WTC11 (cell line): Measurements from ENCODE around the gene ABHD16A. TPM values are rescaled to one million over a fixed set of nuclear protein-coding genes. Genes with fewer than 3 reads are reported as not detected.

Source experiments
- ATAC-seq: fragments of 200-7000 bp; cut with Tn5 transposase; 2 replicates; pipeline ENCODE4 v1.10.0; 2021; ENCODE audit warnings: mild to moderate bottlenecking, moderate library complexity
- CTCF ChIA-PET: fragments of 300-600 bp; sonication (Branson Sonifier 250); formaldehyde crosslinking; loops from one replicate; lab custom pipeline; 2021; ENCODE audit warnings: antibody characterized with exemption; lab: Charles Lee
- POLR2A ChIA-PET: fragments of 350-600 bp; sonication (Branson Sonifier 250); formaldehyde crosslinking; loops from one replicate; lab custom pipeline; 2021; ENCODE audit warnings: antibody characterized with exemption; lab: Charles Lee
- DNase-seq: peaks from one replicate; pipeline ENCODE4 v3.0.0; 2021; ENCODE audit warnings: low spot score
- H3K27ac Mint-ChIP-seq: 2 replicates; pipeline ENCODE4 v1.8.0; 2021; ENCODE audit warnings: mixed read lengths
- H3K27me3 Mint-ChIP-seq: 2 replicates; pipeline ENCODE4 v1.8.0; 2021; ENCODE audit warnings: low read depth, mild to moderate bottlenecking, moderate library complexity, mixed read lengths
- H3K36me3 Mint-ChIP-seq: 2 replicates; pipeline ENCODE4 v1.8.0; 2021; ENCODE audit warnings: mixed read lengths
- H3K4me1 Mint-ChIP-seq: 2 replicates; pipeline ENCODE4 v1.8.0; 2022; ENCODE audit warnings: mixed read lengths
- H3K4me3 Mint-ChIP-seq: 2 replicates; pipeline ENCODE4 v1.8.0; 2021; ENCODE audit warnings: mild to moderate bottlenecking, moderate library complexity, mixed read lengths
- H3K9me3 Mint-ChIP-seq: 2 replicates; pipeline ENCODE4 v1.8.0; 2021; ENCODE audit warnings: mixed read lengths
- ARID4B ChIP-seq: sonication (generic); formaldehyde crosslinking; IDR thresholded peaks from 2 replicates; pipeline ENCODE4 v1.8.0; 2023; ENCODE audit warnings: missing genetic modification reagents, mild to moderate bottlenecking, borderline replicate concordance
- CBFB ChIP-seq: sonication (generic); formaldehyde crosslinking; IDR thresholded peaks from 2 replicates; pipeline ENCODE4 v1.8.1; 2022; ENCODE audit warnings: mild to moderate bottlenecking, low read depth, missing genetic modification reagents
- CREB1 ChIP-seq: sonication (generic); formaldehyde crosslinking; IDR thresholded peaks from 2 replicates; pipeline ENCODE4 v1.8.0; 2023; ENCODE audit warnings: mild to moderate bottlenecking, missing genetic modification reagents
- E2F5 ChIP-seq: sonication (generic); formaldehyde crosslinking; IDR thresholded peaks from 2 replicates; pipeline ENCODE4 v1.8.1; 2022; ENCODE audit warnings: mild to moderate bottlenecking, moderate library complexity, missing genetic modification reagents
- ESRRA ChIP-seq: sonication (generic); formaldehyde crosslinking; IDR thresholded peaks from 2 replicates; pipeline ENCODE4 v1.8.1; 2022; ENCODE audit warnings: mild to moderate bottlenecking, missing genetic modification reagents, borderline replicate concordance
- FOXK1 ChIP-seq: sonication (generic); formaldehyde crosslinking; IDR thresholded peaks from 2 replicates; pipeline ENCODE4 v1.8.0; 2022; ENCODE audit warnings: mild to moderate bottlenecking, moderate library complexity, missing genetic modification reagents
- HMGA2 ChIP-seq: fragments of 250-450 bp; sonication (Bioruptor Pico); IDR thresholded peaks from 2 replicates; pipeline ENCODE4 v1.4.0; 2021; ENCODE audit warnings: mild to moderate bottlenecking, moderate library complexity
- IRF1 ChIP-seq: sonication (generic); formaldehyde crosslinking; IDR thresholded peaks from 2 replicates; pipeline ENCODE4 v1.8.0; 2023; ENCODE audit warnings: missing genetic modification reagents
- NFE2L1 ChIP-seq: sonication (generic); formaldehyde crosslinking; IDR thresholded peaks from 2 replicates; pipeline ENCODE4 v1.8.1; 2023; ENCODE audit warnings: missing genetic modification reagents
- NFYB ChIP-seq: sonication (generic); formaldehyde crosslinking; conservative IDR thresholded peaks from 2 replicates; pipeline ENCODE4 v1.8.0; 2022; ENCODE audit warnings: low read depth, missing genetic modification reagents
- NR3C1 ChIP-seq: sonication (generic); formaldehyde crosslinking; conservative IDR thresholded peaks from 2 replicates; pipeline ENCODE4 v1.8.1; 2023; ENCODE audit warnings: low read depth, mild to moderate bottlenecking, missing genetic modification reagents
- RORB ChIP-seq: fragments of 250-450 bp; sonication (Bioruptor Pico); IDR thresholded peaks from 2 replicates; pipeline ENCODE4 v1.9.0; 2021; ENCODE audit warnings: mild to moderate bottlenecking
- SP1 ChIP-seq: sonication (generic); formaldehyde crosslinking; conservative IDR thresholded peaks from 2 replicates; pipeline ENCODE4 v1.8.1; 2022; ENCODE audit warnings: missing genetic modification reagents
- STAT6 ChIP-seq: sonication (generic); formaldehyde crosslinking; conservative IDR thresholded peaks from 2 replicates; pipeline ENCODE4 v1.8.1; 2023; ENCODE audit warnings: mild to moderate bottlenecking, low read depth, missing genetic modification reagents, moderate library complexity
- ZBTB21 ChIP-seq: sonication (generic); formaldehyde crosslinking; IDR thresholded peaks from 2 replicates; pipeline ENCODE4 v1.8.1; 2023; ENCODE audit warnings: mild to moderate bottlenecking, missing genetic modification reagents, borderline replicate concordance
- ZMAT4 ChIP-seq: fragments of 250-450 bp; sonication (Bioruptor Pico); IDR thresholded peaks from 2 replicates; pipeline ENCODE4 v1.9.0; 2021; ENCODE audit warnings: mild to moderate bottlenecking
- ZNF232 ChIP-seq: sonication (generic); formaldehyde crosslinking; IDR thresholded peaks from 2 replicates; pipeline ENCODE4 v1.8.0; 2022; ENCODE audit warnings: mild to moderate bottlenecking, missing genetic modification reagents
- ZNF416 ChIP-seq: fragments of 250-450 bp; sonication (Bioruptor Pico); IDR thresholded peaks from 2 replicates; pipeline ENCODE4 v1.9.0; 2021; ENCODE audit warnings: mild to moderate bottlenecking, inconsistent platforms
- ZNF425 ChIP-seq: fragments of 250-450 bp; sonication (Bioruptor Pico); conservative IDR thresholded peaks from 2 replicates; pipeline ENCODE4 v1.9.0; 2021; ENCODE audit warnings: mild to moderate bottlenecking
- ZNF512 ChIP-seq: sonication (generic); formaldehyde crosslinking; IDR thresholded peaks from 2 replicates; pipeline ENCODE4 v1.8.1; 2022; ENCODE audit warnings: missing genetic modification reagents, borderline replicate concordance
- total RNA-seq: library from RNA; stranded (reverse); gene quantifications from 3 replicates; pipeline ENCODE4 v1.2.3, GENCODE V29; 2021

The ABHD16A gene
- total RNA-seq, 1 experiment from 2014 or later, result 28.6 TPM

- Mint-ChIP-seq H3K4me3 (no peak overlapping the region), H3K4me1 (peaks cover 27% of the 10 kb centered on the region), H3K36me3 (no peaks in the 10 kb centered on the region), H3K27me3 (peaks cover 7% of the 10 kb centered on the region; the same call in 1 of the 2 replicates), H3K9me3 (no peaks in the 10 kb centered on the region), H3K27ac (no peak overlapping the region)
- CTCF ChIA-PET, result interaction anchor here (0.8 to 1.1 kb wide), 3 partner anchors 18 to 62 kb away, joined by 3 to 4 read pairs (median 3); no protein-coding TSS in a partner anchor
- ATAC-seq (no peak), DNase-seq (no peak)
- TF ChIP-seq HMGA2 (CRISPR knock-in tag), result no peak
- no peak for TF ChIP-seq FOXK1 (CRISPR knock-in tag)
- TF ChIP-seq ESRRA (CRISPR knock-in tag), result no peak
- TF ChIP-seq ZNF416 (CRISPR knock-in tag), result no peak
- no peak for TF ChIP-seq NFYB
- no peak for TF ChIP-seq E2F5 (CRISPR knock-in tag)
- POLR2A ChIA-PET, result no interaction called here
These were observed 8.1 kb upstream of the ABHD16A start for GRCh38 chr6:31711233-31711632.

- Mint-ChIP-seq H3K36me3 (no peaks in the 10 kb centered on the region), H3K27ac (no peak overlapping the region), H3K9me3 (no peaks in the 10 kb centered on the region), H3K27me3 (peaks cover 7% of the 10 kb centered on the region; the same call in 1 of the 2 replicates), H3K4me3 (no peak overlapping the region), H3K4me1 (peaks cover 27% of the 10 kb centered on the region)
- CTCF ChIA-PET, result interaction anchor here (0.8 to 1.1 kb wide), 3 partner anchors 19 to 62 kb away, joined by 3 to 4 read pairs (median 3); no protein-coding TSS in a partner anchor
- POLR2A ChIA-PET, result no interaction called here
- ATAC-seq, result no peak
- no peak for DNase-seq
- TF ChIP-seq STAT6 (CRISPR knock-in tag), result no peak
- no peak for TF ChIP-seq IRF1 (CRISPR knock-in tag)
- TF ChIP-seq CREB1 (CRISPR knock-in tag), result no peak
- no peak for TF ChIP-seq ZBTB21 (CRISPR knock-in tag)
- TF ChIP-seq NR3C1, result no peak
- no peak for TF ChIP-seq RORB (CRISPR knock-in tag)
- TF ChIP-seq SP1 (CRISPR knock-in tag), result no peak
- TF ChIP-seq ZMAT4 (CRISPR knock-in tag), result no peak
- TF ChIP-seq ESRRA (CRISPR knock-in tag), result no peak
- TF ChIP-seq ZNF232 (CRISPR knock-in tag), result no peak
- TF ChIP-seq ZNF425, result no peak
- TF ChIP-seq ARID4B (CRISPR knock-in tag), result no peak
- no peak for TF ChIP-seq NFE2L1 (CRISPR knock-in tag)
- no peak for TF ChIP-seq CBFB (CRISPR knock-in tag)
- TF ChIP-seq HMGA2 (CRISPR knock-in tag), result no peak
- TF ChIP-seq ZNF512 (CRISPR knock-in tag), result no peak
These were observed 7.5 kb upstream of the ABHD16A start for GRCh38 chr6:31710523-31711219.
